Neuron (in vitro differentiated cells): ENCODE results near the gene TBC1D8.

Experiments
- H2AFZ ChIP-seq: one replicate; pipeline ENCODE4 v1.6.1; 2013; ENCODE audit warnings: low read depth, mild to moderate bottlenecking, inconsistent platforms, low read length, moderate library complexity
- H3K27me3 ChIP-seq: one replicate; pipeline ENCODE4 v1.6.1; 2013; ENCODE audit warnings: low read length; ENCODE audit not compliant: insufficient read depth
- H3K36me3 ChIP-seq: one replicate; pipeline ENCODE4 v1.6.1; 2013; ENCODE audit warnings: low read length; ENCODE audit not compliant: insufficient read depth
- H3K4me1 ChIP-seq: one replicate; pipeline ENCODE4 v1.6.1; 2013; ENCODE audit warnings: low read length; ENCODE audit not compliant: insufficient read depth
- H3K4me3 ChIP-seq: 2 replicates; pipeline ENCODE4 v1.5.1; 2013; ENCODE audit warnings: mild to moderate bottlenecking, low read length, moderate library complexity
- H3K9me3 ChIP-seq: one replicate; pipeline ENCODE4 v1.6.1; 2013; ENCODE audit warnings: low read length

TBC1D8 gene

GRCh38 chr2:101153077-101153707, 2.0 kb upstream of the TBC1D8 start:
- H3K27me3 ChIP-seq: peaks cover 20% of the 10 kb centered on the region
- H3K36me3 ChIP-seq: no peaks in the 10 kb centered on the region
- peaks cover 12% of the 10 kb centered on the region for H3K4me1 ChIP-seq
- H2AFZ ChIP-seq: no peak overlapping the region
- no peaks in the 10 kb centered on the region for H3K9me3 ChIP-seq
- H3K4me3 ChIP-seq: no peak overlapping the region

GRCh38 chr2:101152272-101153076, 1.3 kb upstream of the TBC1D8 start:
- peak overlapping the region; percentile 87 for H2AFZ ChIP-seq
- peaks cover 12% of the 10 kb centered on the region for H3K4me1 ChIP-seq
- H3K36me3 ChIP-seq: no peaks in the 10 kb centered on the region
- peaks cover 20% of the 10 kb centered on the region for H3K27me3 ChIP-seq
- H3K4me3 ChIP-seq: peak overlapping the region; percentile 50
- H3K9me3 ChIP-seq: no peaks in the 10 kb centered on the region

- H3K27me3 ChIP-seq: peaks cover 20% of the 10 kb centered on the region
- peak overlapping the region; percentile 87 for H2AFZ ChIP-seq
These were observed 683 bp upstream of the TBC1D8 start for GRCh38 chr2:101151859-101152271.

GRCh38 chr2:101150306-101151145, 656 bp downstream of the TBC1D8 start:
- no peaks in the 10 kb centered on the region for H3K9me3 ChIP-seq
- H3K4me1 ChIP-seq: peaks cover 12% of the 10 kb centered on the region
- no peaks in the 10 kb centered on the region for H3K36me3 ChIP-seq
- peaks cover 20% of the 10 kb centered on the region for H3K27me3 ChIP-seq
- H3K4me3 ChIP-seq: peak overlapping the region; percentile 58
- peak overlapping the region; percentile 66 for H2AFZ ChIP-seq

More at GRCh38 chr2:101151859-101152271, 683 bp upstream of the TBC1D8 start:
- Histone ChIP-seq H3K9me3 (no peaks in the 10 kb centered on the region), H3K36me3 (no peaks in the 10 kb centered on the region), H3K4me1 (peaks cover 12% of the 10 kb centered on the region), H3K4me3 (peak overlapping the region; percentile 50)

- Histone ChIP-seq H3K4me1 (peaks cover 12% of the 10 kb centered on the region), H3K4me3 (no peak overlapping the region), H3K9me3 (no peaks in the 10 kb centered on the region), H3K36me3 (no peaks in the 10 kb centered on the region), H3K27me3 (peaks cover 18% of the 10 kb centered on the region), H2AFZ (no peak overlapping the region)
These were observed 1.7 kb downstream of the TBC1D8 start for GRCh38 chr2:101149241-101150192.

GRCh38 chr2:101148777-101149176, 2.4 kb downstream of the TBC1D8 start:
- Histone ChIP-seq H3K9me3 (no peaks in the 10 kb centered on the region), H3K4me1 (peaks cover 12% of the 10 kb centered on the region), H3K27me3 (peaks cover 17% of the 10 kb centered on the region), H3K4me3 (no peak overlapping the region), H3K36me3 (no peaks in the 10 kb centered on the region), H2AFZ (no peak overlapping the region)

GRCh38 chr2:101147971-101148370, 3.2 kb downstream of the TBC1D8 start:
- peaks cover 12% of the 10 kb centered on the region for H3K4me1 ChIP-seq
- H2AFZ ChIP-seq: no peak overlapping the region
- H3K4me3 ChIP-seq: no peak overlapping the region
- H3K9me3 ChIP-seq: no peaks in the 10 kb centered on the region
- peaks cover 10% of the 10 kb centered on the region for H3K27me3 ChIP-seq
- no peaks in the 10 kb centered on the region for H3K36me3 ChIP-seq

- no peaks in the 10 kb centered on the region for H3K9me3 ChIP-seq
- H3K4me3 ChIP-seq: no peak overlapping the region
- no peak overlapping the region for H2AFZ ChIP-seq
- peaks cover 6% of the 10 kb centered on the region for H3K4me1 ChIP-seq
- H3K36me3 ChIP-seq: no peaks in the 10 kb centered on the region
- H3K27me3 ChIP-seq: peaks cover 10% of the 10 kb centered on the region
These were observed 4.1 kb downstream of the TBC1D8 start for GRCh38 chr2:101147062-101147461.

GRCh38 chr2:101146535-101146934, 4.6 kb downstream of the TBC1D8 start:
- peaks cover 10% of the 10 kb centered on the region for H3K27me3 ChIP-seq
- H3K4me1 ChIP-seq: peaks cover 3% of the 10 kb centered on the region
- no peak overlapping the region for H3K4me3 ChIP-seq
- H3K36me3 ChIP-seq: no peaks in the 10 kb centered on the region
- H2AFZ ChIP-seq: no peak overlapping the region
- no peaks in the 10 kb centered on the region for H3K9me3 ChIP-seq

- Histone ChIP-seq H3K4me1 (peaks cover 2% of the 10 kb centered on the region), H3K27me3 (peaks cover 10% of the 10 kb centered on the region), H3K9me3 (no peaks in the 10 kb centered on the region), H3K36me3 (no peaks in the 10 kb centered on the region), H2AFZ (no peak overlapping the region), H3K4me3 (no peak overlapping the region)
These were observed 5.8 kb downstream of the TBC1D8 start for GRCh38 chr2:101145406-101145805.

GRCh38 chr2:101142163-101142562, 9.0 kb downstream of the TBC1D8 start:
- H3K36me3 ChIP-seq: no peaks in the 10 kb centered on the region
- no peak overlapping the region for H2AFZ ChIP-seq
- H3K4me3 ChIP-seq: no peak overlapping the region
- H3K9me3 ChIP-seq: no peaks in the 10 kb centered on the region
- H3K27me3 ChIP-seq: no peaks in the 10 kb centered on the region
- H3K4me1 ChIP-seq: no peaks in the 10 kb centered on the region

- H3K27me3 ChIP-seq: no peaks in the 10 kb centered on the region
- H3K4me1 ChIP-seq: no peaks in the 10 kb centered on the region
- no peaks in the 10 kb centered on the region for H3K9me3 ChIP-seq
- no peak overlapping the region for H2AFZ ChIP-seq
- H3K4me3 ChIP-seq: no peak overlapping the region
- no peaks in the 10 kb centered on the region for H3K36me3 ChIP-seq
These were observed 10.1 kb downstream of the TBC1D8 start for GRCh38 chr2:101140978-101141655.
